Epithelial cell of proximal tubule (primary cell): ENCODE measurements around the gene USP9X. TPM values are rescaled to one million over a fixed set of nuclear protein-coding genes. Genes with fewer than 3 reads are reported as not detected.
"Not testable (repeated sequence)": the region's sequence is repeated elsewhere in the genome, so short reads cannot be mapped to it uniquely, and the experiment has no call there.

ENCODE experiments used
- DNase-seq: peaks from one replicate; pipeline ENCODE4 v3.0.0-alpha.2; 2011; ENCODE audit warnings: low read depth
- H3K4me3 ChIP-seq: 2 replicates; pipeline ENCODE4 v1.5.1; 2011; ENCODE audit warnings: low read depth, mild to moderate bottlenecking, low read length
- total RNA-seq: library from RNA; depleted of rRNA; stranded (reverse); fragments of >200 nt; gene quantifications from 2 replicates; pipeline ENCODE4 v1.2.3, GENCODE V29; 2015
- TF ChIP-seq, protein P1 (sequence below): conservative IDR thresholded peaks from 2 replicates; pipeline ENCODE4 v1.5.1; 2012; ENCODE audit warnings: low read depth, mild to moderate bottlenecking, low read length

Gene USP9X
- total RNA-seq, 1 donor from 2014 or later: 34.8 TPM

DNA sequence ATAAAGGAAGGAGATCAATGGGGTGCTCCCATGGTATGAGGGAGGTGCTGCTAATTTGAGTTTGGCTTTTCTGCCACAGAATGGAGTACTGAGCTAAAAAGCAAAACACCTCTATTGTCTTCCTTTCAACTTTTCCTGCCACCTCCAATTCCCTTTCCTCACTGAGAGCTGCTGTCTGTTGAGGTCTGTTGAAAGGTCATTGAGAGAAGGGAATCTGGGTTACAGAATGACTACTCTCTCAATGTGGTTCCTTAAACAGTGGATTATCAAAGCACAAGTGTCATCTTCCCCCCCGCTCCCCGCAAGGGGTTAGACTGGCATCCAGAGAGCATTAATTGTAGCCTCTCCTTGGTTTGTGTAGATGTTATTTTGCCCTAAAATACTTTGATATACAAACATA lies 10.7 kb downstream of the USP9X start:
- DNase-seq: no peak
- TF ChIP-seq, protein P1, sequence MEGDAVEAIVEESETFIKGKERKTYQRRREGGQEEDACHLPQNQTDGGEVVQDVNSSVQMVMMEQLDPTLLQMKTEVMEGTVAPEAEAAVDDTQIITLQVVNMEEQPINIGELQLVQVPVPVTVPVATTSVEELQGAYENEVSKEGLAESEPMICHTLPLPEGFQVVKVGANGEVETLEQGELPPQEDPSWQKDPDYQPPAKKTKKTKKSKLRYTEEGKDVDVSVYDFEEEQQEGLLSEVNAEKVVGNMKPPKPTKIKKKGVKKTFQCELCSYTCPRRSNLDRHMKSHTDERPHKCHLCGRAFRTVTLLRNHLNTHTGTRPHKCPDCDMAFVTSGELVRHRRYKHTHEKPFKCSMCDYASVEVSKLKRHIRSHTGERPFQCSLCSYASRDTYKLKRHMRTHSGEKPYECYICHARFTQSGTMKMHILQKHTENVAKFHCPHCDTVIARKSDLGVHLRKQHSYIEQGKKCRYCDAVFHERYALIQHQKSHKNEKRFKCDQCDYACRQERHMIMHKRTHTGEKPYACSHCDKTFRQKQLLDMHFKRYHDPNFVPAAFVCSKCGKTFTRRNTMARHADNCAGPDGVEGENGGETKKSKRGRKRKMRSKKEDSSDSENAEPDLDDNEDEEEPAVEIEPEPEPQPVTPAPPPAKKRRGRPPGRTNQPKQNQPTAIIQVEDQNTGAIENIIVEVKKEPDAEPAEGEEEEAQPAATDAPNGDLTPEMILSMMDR: no peak
- no peak overlapping the region for H3K4me3 ChIP-seq

GRCh38 chrX:41096339-41096955 lies 11.2 kb downstream of the USP9X start:
- TF ChIP-seq, protein P1: no peak
- H3K4me3 ChIP-seq: no peak overlapping the region
- no peak for DNase-seq

- TF ChIP-seq, protein P1: no peak
- no peak overlapping the region for H3K4me3 ChIP-seq
- DNase-seq: no peak
Observed at GRCh38 chrX:41097326-41097725, 12.1 kb downstream of the USP9X start.

DNA sequence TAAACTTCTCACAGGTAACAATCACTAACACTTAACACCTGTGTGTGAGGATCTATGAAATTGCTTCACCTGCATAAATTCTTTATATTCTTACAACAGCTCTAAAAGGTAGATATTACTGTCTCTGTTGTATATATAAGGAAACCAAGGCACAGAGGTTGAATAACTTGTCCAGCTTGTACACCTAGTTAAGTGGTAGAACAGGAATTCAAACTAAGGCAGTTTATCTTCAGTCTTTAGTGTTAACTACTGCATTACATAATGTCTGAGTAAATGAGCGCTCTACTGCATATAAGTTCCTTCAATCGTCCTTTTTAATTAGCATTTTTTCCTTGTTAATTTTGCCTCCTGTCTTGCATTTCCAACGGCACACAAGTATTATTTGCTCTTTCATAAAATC lies 15.0 kb downstream of the USP9X start:
- no peak for DNase-seq
- TF ChIP-seq, protein P1: no peak

DNA sequence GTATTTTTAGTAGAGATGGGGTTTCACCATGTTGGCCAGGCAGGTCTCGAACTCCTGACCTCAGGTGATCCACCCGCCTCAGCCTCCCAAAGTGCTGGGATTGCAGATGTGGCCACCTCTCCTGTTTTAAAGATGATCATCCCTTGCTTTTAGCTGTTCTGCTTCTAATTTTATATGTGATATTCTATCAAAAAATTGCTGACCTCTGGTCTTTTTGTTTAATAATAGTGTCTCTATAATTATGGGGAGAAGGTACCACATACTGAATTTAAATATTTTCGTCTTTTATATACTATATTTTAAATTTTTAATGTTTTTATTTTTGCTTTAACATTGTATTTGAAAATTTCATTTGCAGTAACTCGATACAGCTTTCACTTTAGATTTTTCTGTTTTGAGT lies 15.6 kb downstream of the USP9X start:
- DNase-seq: no peak
- TF ChIP-seq, protein P1: no peak
- H3K4me3 ChIP-seq: no peak overlapping the region

More for the DNA sequence above, 15.0 kb downstream of the USP9X start:
- no peak overlapping the region for H3K4me3 ChIP-seq

GRCh38 chrX:41105005-41105404 lies 19.8 kb downstream of the USP9X start:
- DNase-seq: no peak
- TF ChIP-seq, protein P1: no peak
- H3K4me3 ChIP-seq: no peak overlapping the region

- DNase-seq, H3K4me3 ChIP-seq: not testable (repeated sequence)
Observed at GRCh38 chrX:41106257-41106656, 21.0 kb downstream of the USP9X start.
